ENCODE results near the gene LMBR1.
"Not testable (repeated sequence)": the region's sequence is repeated elsewhere in the genome, so short reads cannot be mapped to it uniquely, and the experiment has no call there.

The LMBR1 gene

GRCh38 chr7:156909574-156910252 lies 16.7 kb upstream of the LMBR1 start:
- H3K4me3 ChIP-seq (ENCODE audit: low read length); DNase-seq (ENCODE audit: low read depth, low spot score): not testable (repeated sequence)

DNA sequence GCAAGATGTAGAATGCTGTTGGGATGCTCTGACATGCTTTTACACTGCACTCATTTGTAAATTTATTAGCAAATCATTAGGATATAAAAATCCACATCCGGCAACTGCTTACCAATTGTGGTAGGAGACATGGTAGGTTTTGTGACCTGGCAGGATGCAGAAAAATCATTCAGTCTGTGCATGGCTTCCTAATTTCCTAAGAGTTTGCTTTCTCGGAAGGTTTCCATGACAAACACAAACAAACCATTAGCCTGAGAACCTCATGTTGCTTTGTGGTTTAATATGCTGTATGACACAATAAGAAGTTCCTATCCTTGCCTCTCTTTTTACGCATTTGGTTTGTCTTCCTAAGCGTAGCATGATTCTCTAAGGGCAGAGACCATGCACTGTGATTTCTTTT lies 14.7 kb upstream of the LMBR1 start:
- H3K4me3 ChIP-seq (ENCODE audit: low read length) = no peak overlapping the region

GRCh38 chr7:156906200-156906649 lies 13.2 kb upstream of the LMBR1 start:
- DNase-seq (ENCODE audit: low read depth, low spot score) = no peak
- no peak overlapping the region for H3K4me3 ChIP-seq (ENCODE audit: low read length)

More for the DNA sequence above, 14.7 kb upstream of the LMBR1 start:
- no peak for DNase-seq (ENCODE audit: low read depth, low spot score)

DNA sequence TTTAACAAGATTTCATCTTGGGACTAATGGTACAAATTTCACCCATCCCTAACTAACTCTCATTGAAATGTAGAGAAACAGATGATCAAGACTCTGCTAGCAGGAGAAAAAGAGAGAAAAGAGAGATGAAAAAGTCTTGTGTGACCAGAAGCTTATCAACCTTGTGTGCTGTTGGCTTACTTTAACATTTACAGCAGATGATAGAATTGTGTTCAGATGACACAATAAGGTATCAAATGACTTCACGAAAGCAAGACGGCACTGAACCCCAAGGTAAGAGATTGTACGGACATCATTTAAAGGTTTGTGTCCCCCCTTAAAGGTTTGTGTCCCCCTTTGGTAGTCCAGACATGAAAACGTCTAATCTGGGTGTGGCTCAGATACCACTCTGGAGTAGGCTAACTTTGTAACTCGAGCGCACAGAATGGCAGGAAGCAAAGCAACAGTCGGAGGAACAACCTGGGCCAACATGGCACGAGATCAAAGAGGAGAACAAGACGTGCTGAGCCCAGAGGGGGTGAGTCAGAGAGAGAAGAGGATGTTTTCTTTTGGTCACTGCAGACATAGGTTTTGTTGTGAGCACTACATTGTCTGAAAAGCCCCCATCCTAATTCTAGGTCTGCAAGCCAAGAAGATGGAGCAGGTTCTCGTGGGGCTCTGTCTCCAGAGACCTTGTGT lies 10.4 kb upstream of the LMBR1 start:
- no peak overlapping the region for H3K4me3 ChIP-seq (ENCODE audit: low read length)
- peak; percentile 56 for DNase-seq (ENCODE audit: low read depth, low spot score)

DNA sequence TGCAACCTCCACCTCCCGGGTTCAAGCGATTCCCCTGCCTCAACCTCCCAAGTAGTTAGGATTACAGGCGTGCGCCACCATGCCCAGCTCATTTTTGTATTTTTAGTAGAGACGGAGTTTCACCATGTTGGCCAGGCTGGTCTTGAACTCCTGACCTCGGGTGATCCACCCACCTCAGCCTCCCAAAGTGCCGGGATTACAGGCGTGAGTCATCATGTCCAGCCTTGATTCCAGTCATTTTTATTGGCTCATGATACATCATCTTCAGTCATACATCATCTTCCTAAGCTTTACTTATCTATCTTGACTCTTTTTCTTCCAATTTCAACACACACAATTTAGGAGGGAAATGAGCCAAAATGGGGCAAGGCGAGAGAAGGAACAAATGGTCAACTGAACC lies 7.1 kb upstream of the LMBR1 start:
- H3K4me3 ChIP-seq (ENCODE audit: low read length); DNase-seq (ENCODE audit: low read depth, low spot score): not testable (repeated sequence)

DNA sequence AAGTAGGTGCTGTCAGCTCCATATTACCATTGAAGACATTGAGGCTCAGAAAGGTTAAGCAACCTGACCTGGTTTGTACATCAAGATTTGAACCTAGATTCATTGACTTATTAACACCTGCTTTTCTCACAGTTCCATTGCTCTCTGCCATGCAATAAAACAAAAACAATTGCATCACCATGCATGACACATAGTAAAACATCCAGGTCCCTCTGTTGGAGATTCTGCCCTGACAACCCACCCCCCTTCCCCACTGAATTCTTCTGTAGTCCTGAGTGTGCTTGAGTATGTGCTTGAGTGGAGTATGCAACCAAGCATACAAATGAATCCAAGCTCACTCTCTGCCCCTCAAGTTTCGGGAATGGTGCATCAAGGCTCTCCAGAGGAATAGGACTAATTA lies 6.0 kb upstream of the LMBR1 start:
- no peak overlapping the region for H3K4me3 ChIP-seq (ENCODE audit: low read length)

GRCh38 chr7:156897673-156898072 lies 4.7 kb upstream of the LMBR1 start:
- no peak for DNase-seq (ENCODE audit: low read depth, low spot score)

More for the DNA sequence above, 6.0 kb upstream of the LMBR1 start:
- DNase-seq (ENCODE audit: low read depth, low spot score) = no peak

DNA sequence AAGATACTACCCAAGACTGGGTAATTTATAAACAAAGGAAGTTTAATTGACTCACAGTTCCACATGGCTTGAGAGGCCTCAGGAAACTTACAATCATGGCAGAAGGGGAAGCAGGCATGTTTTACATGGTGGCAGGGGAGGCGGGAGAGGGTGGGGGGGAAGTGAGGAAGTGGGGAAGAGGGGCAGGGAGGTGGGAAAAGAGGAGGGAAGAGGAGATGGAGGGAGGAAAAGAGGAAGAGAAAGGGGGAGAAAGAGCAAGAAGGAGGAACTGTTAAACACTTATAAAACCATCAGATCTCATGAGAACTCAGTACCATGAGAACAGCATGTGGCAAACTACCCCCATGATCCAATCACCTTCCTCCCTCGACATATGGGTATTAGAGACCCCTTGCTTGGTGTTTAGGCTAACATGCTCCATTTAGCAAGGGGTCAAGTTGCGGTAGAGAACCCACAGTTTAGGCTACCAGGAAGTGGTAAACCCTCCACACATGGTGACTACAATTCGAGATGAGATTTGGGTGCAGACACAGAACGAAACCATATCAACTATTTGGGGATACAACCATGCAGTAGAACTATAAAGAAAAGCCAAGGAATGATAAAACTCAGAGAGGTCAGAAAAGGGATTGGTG lies 3.5 kb upstream of the LMBR1 start:
- DNase-seq (ENCODE audit: low read depth, low spot score) = no peak
- no peak overlapping the region for H3K4me3 ChIP-seq (ENCODE audit: low read length)

More at GRCh38 chr7:156897673-156898072, 4.7 kb upstream of the LMBR1 start:
- no peak overlapping the region for H3K4me3 ChIP-seq (ENCODE audit: low read length)

- H3K4me3 ChIP-seq (ENCODE audit: low read length) = no peak overlapping the region
- DNase-seq (ENCODE audit: low read depth, low spot score) = no peak
These were observed 2.2 kb upstream of the LMBR1 start for GRCh38 chr7:156895024-156895780.

DNA sequence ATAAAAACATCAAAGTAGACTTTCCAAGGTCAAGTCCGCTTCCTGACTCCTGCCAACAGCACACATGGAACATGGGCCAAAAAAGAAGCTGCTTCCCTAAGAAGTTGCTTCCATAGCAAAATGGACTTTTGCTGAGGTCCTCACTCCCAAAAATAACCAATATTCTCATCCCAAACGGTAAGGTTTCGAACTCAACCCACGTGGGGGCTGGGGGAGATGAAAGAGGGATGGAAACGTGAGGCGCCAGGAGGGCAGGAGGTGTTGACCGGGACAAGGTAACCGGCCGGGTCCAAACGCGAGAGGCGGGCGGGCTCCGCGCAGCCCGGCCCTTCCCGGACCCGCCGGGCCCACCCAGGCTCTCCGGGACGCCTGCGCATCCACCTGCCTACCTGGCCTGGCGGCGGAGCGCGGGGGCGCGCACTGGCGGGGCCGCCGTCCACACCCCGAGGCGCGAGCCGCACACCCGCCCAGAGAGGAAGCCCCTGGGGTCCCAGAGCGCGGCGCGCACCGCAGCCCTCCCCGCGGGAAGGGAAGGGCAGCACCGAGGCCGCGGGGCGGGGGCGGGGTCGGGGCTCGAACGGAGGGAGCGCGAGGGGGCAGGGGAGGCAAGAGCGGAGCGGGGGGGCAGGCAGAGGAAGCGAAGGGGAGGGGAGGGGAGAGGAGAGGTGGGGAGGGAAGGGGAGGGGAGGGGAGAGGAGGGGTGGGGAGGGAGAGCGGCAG lies 742 bp downstream of the LMBR1 start:
- DNase-seq (ENCODE audit: low read depth, low spot score) = peak; percentile 52
- peak overlapping the region; percentile 78 for H3K4me3 ChIP-seq (ENCODE audit: low read length)

- no peak overlapping the region for H3K4me3 ChIP-seq (ENCODE audit: low read length)
- DNase-seq (ENCODE audit: low read depth, low spot score) = no peak
These were observed 3.2 kb downstream of the LMBR1 start for GRCh38 chr7:156889746-156890145.

- no peak overlapping the region for H3K4me3 ChIP-seq (ENCODE audit: low read length)
- DNase-seq (ENCODE audit: low read depth, low spot score) = no peak
These were observed 3.9 kb downstream of the LMBR1 start for GRCh38 chr7:156889089-156889488.

- DNase-seq (ENCODE audit: low read depth, low spot score) = no peak
- H3K4me3 ChIP-seq (ENCODE audit: low read length) = no peak overlapping the region
These were observed 6.8 kb downstream of the LMBR1 start for GRCh38 chr7:156886020-156886795.

DNA sequence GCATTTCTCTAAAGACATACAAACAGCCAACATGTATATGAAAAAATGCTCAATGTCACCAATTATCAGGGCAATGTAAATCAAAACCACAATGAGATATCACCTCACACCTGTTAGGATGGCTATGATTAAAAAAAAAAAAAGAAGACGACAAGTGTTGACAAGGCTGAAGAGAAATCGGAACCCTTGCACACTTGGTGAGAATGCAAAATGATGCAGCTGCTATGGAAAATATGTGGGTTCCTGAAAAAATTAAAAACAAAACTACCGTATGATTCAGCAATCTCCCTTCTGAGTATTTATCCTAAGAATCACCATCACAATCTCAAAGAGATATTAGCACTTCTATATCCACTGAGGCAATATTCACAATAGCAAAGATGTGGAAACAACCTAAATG lies 11.3 kb downstream of the LMBR1 start:
- no peak overlapping the region for H3K4me3 ChIP-seq (ENCODE audit: low read length)
- DNase-seq (ENCODE audit: low read depth, low spot score) = no peak

- H3K4me3 ChIP-seq (ENCODE audit: low read length) = no peak overlapping the region
- DNase-seq (ENCODE audit: low read depth, low spot score) = no peak
These were observed 17.2 kb downstream of the LMBR1 start for GRCh38 chr7:156875766-156876165.

DNA sequence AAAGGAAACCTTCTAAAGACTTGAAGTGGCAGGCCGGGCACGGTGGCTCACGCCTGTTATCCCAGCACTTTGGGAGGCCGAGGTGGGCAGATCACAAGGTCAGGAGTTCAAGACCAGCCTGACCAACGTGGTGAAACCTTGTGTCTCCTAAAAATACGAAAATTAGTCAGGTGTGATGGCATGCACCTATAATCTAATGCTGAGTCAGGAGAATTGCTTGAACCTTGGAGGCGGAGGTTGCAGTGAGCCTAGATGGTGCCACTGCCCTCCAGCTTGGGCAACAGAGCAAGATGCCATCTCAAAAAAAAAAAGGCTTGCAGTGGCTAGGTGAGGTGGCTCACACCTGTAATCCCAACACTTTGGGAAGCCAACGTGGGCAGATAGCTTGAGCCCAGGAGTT lies 24.6 kb downstream of the LMBR1 start:
- DNase-seq (ENCODE audit: low read depth, low spot score); H3K4me3 ChIP-seq (ENCODE audit: low read length): not testable (repeated sequence)

- DNase-seq (ENCODE audit: low read depth, low spot score) = no peak
- no peak overlapping the region for H3K4me3 ChIP-seq (ENCODE audit: low read length)
These were observed 27.5 kb downstream of the LMBR1 start for GRCh38 chr7:156865493-156865892.

GRCh38 chr7:156862022-156862421 lies 31.0 kb downstream of the LMBR1 start:
- H3K4me3 ChIP-seq (ENCODE audit: low read length); DNase-seq (ENCODE audit: low read depth, low spot score): not testable (repeated sequence)

Data from Jurkat, Clone E6-1 (cell line).